Effector memory CD8-positive, alpha-beta T cell (primary cell): Measurements from ENCODE around the gene FARSB.
"Not testable (repeated sequence)": the region's sequence is repeated elsewhere in the genome, so short reads cannot be mapped to it uniquely, and the experiment has no call there.

ENCODE experiments used
- ATAC-seq: fragments of 150-1000 bp; cut with Tn5 transposase; replicated peaks from 2 replicates; pipeline ENCODE4 v1.10.0; 2021; ENCODE audit warnings: mild to moderate bottlenecking, moderate library complexity
- DNase-seq, 3 experiments: peaks; one replicate each; pipeline ENCODE4 v3.0.0; 2021
- H3K27ac Mint-ChIP-seq, 2 donors: one replicate each; pipeline ENCODE4 v1.8.0; 2022; ENCODE audit warnings: mild to moderate bottlenecking in 2 of 2, mixed read lengths in 2 of 2, moderate library complexity in 2 of 2
- H3K27me3 Mint-ChIP-seq, 2 donors: one replicate each; pipeline ENCODE4 v1.8.0; 2022; ENCODE audit warnings: mixed read lengths in 2 of 2
- H3K36me3 Mint-ChIP-seq: one replicate; pipeline ENCODE4 v1.8.0; 2022; ENCODE audit warnings: mild to moderate bottlenecking, moderate library complexity, mixed read lengths; ENCODE audit not compliant: insufficient read depth
- H3K4me1 Mint-ChIP-seq, 2 donors: one replicate each; pipeline ENCODE4 v1.8.0; 2022; ENCODE audit warnings: low read depth in 2 of 2, mixed read lengths in 2 of 2
- H3K4me3 Mint-ChIP-seq, 2 donors: one replicate each; pipeline ENCODE4 v1.8.0; 2022; ENCODE audit warnings: mild to moderate bottlenecking in 2 of 2, mixed read lengths in 2 of 2, moderate library complexity in 2 of 2
- H3K9me3 Mint-ChIP-seq, 2 donors: one replicate each; pipeline ENCODE4 v1.8.0; 2022; ENCODE audit warnings: mixed read lengths in 2 of 2

FARSB gene

DNA sequence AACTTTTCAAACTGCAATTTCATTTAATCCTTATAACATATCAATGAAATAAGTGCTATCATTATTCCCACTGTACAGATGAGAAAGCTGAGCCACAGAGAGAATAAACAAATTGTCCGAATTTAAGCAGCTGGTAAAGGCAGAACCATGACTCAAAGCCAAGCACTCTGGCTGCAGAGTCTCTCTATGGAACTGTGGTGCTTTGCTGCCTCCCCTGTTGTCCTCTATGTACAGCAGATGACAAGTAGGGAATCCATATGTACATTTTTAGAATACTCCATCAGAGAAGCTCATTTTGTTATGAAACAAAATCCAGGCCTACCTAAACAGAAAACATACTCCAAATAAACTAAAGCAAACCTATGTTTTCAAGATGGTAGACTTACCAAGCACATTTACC, 45.1 kb downstream of the FARSB start:
- peaks cover 0 to 4% of the 10 kb centered on the region in 2 donors for H3K4me1 Mint-ChIP-seq

DNA sequence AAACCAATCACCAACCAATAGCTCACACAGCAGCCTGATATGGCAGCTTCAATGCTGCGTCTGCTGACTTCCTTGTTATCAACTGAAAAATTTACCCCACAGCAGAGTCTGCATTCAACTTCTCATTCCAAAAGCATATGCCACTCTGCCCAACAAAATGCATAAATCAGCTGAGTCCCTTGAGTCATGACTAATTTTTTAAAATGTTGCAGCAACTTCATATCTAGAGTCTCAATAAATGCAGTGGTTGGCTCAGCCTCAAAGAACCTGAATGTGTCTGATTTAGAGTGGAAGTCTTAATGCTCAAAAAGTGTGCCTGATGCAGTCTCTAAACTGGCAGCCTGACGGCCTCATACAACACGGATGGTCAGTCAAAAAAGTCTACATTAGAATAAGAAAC, 46.5 kb downstream of the FARSB start:
- Mint-ChIP-seq H3K36me3 (peaks cover 22% of the 10 kb centered on the region), H3K9me3 (no peaks in the 10 kb centered on the region), H3K4me3 (no peak overlapping the region), H3K4me1 (peaks cover 0 to 4% of the 10 kb centered on the region in 2 donors), H3K27ac (no peak overlapping the region), H3K27me3 (no peaks in the 10 kb centered on the region)
- DNase-seq (no peak), ATAC-seq (no peak)

More for the DNA sequence above, 45.1 kb downstream of the FARSB start:
- Mint-ChIP-seq H3K27me3 (no peaks in the 10 kb centered on the region), H3K27ac (peak overlapping the region in 1 of 2 donors; percentile 70), H3K9me3 (no peaks in the 10 kb centered on the region), H3K36me3 (peaks cover 23% of the 10 kb centered on the region), H3K4me3 (no peak overlapping the region)
- no peak for DNase-seq
- ATAC-seq: no peak

DNA sequence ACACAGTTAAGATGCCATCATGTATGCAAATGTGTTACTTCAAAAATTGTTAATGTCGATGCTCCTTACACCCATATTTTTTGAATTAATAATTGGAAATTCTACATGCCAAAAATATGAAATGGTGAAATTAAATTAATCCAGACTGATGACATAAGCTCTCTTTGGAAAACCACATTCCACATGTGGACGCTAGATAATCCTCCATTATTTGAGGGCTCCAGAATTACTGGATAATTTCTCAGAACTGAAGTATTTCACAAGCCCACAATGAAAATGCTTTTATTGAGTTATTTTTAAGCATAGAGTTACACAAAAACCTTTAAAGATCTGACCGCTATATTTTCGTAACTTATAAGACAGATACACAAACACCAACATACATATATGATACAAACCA, 47.8 kb downstream of the FARSB start:
- no peaks in the 10 kb centered on the region for H3K27me3 Mint-ChIP-seq
- H3K27ac Mint-ChIP-seq: no peak overlapping the region
- no peaks in the 10 kb centered on the region for H3K9me3 Mint-ChIP-seq
- no peak overlapping the region for H3K4me3 Mint-ChIP-seq
- no peak for DNase-seq
- no peak for ATAC-seq
- H3K36me3 Mint-ChIP-seq: peaks cover 22% of the 10 kb centered on the region
- H3K4me1 Mint-ChIP-seq: peaks cover 0 to 4% of the 10 kb centered on the region in 2 donors

DNA sequence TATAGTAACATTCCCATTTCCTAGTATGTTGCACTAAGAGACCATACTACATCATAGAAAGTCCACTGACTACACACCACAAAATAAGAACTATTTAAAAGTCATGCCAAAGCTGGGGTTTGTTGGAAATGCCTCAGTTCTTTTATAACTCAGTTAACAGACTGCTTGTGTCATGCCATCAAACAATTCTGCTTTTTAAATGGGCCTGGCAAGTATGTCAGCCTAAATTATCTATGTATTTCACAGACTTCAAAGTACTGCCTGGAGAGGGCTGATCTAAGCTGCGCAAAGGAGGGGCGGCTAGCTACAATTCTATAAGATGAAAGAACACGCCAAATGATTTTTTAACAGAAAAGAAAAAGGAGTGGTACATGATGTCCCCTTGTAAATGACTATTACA, 49.6 kb downstream of the FARSB start:
- H3K27ac Mint-ChIP-seq: peak overlapping the region in 1 of 2 donors; percentile 17
- no peaks in the 10 kb centered on the region for H3K27me3 Mint-ChIP-seq
- no peaks in the 10 kb centered on the region for H3K9me3 Mint-ChIP-seq
- ATAC-seq (no peak), DNase-seq (no peak)
- no peak overlapping the region for H3K4me3 Mint-ChIP-seq
- H3K36me3 Mint-ChIP-seq: peaks cover 22% of the 10 kb centered on the region
- H3K4me1 Mint-ChIP-seq: peaks cover 0 to 4% of the 10 kb centered on the region in 2 donors

DNA sequence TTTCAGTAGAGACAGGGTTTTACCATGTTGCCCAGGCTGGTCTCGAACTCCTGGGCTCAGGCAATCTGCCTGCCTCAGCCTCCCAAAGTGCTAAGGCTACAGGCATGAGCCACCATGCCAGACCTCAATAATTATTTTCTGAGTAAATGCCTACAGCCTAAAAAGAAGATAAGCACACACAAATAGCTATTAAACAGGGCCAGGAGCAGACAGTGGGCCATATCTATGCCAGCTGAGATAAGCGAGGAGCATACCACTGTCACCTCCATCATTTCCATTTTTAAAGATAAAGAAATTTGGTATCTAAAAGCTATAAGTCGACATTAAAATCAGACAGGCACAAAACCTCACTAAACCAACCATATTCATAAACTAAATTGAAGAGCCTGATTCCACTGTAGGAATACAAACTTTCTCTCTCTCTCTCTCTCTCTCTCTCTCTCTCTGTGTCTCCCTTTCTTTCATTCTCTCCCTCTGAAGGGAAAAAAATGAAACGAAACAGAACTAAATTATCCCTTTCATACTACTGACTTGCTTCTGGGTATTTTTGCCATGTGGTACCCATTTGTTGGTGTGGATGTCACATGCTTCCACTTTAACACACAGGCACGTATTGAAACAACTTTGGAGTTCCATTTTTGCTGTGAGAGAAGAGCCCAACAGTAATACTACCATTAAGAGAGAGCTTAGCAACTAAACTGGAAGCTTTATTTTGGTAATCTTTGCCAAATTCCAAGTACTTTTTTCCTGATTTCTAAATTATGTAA, 51.0 kb downstream of the FARSB start:
- H3K4me3 Mint-ChIP-seq: no peak overlapping the region
- no peaks in the 10 kb centered on the region for H3K9me3 Mint-ChIP-seq
- peaks cover 1 to 6% of the 10 kb centered on the region in 2 donors for H3K4me1 Mint-ChIP-seq
- peak overlapping the region in 1 of 2 donors; percentile 19 for H3K27ac Mint-ChIP-seq
- peaks cover 22% of the 10 kb centered on the region for H3K36me3 Mint-ChIP-seq
- no peaks in the 10 kb centered on the region for H3K27me3 Mint-ChIP-seq
- DNase-seq: no peak
- ATAC-seq: no peak

DNA sequence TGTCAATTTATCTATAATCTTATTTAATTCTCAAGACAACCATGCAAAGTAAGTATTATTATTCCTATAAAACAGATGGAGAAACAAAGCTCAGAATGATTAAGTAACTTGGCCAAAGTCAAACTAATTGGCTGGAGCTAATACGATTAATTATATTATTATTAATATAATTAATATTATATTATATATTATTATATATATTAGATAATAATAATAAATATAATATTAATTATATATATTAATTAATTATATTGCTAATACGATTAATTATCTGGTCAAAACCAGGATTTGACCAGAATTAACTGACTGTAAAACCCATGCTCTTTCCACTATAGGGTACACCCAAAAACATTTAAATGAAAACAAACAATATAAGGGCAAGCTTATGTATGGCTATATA, 52.4 kb downstream of the FARSB start:
- Mint-ChIP-seq H3K27ac (peak overlapping the region in 1 of 2 donors; percentile 68), H3K36me3 (peaks cover 36% of the 10 kb centered on the region)

DNA sequence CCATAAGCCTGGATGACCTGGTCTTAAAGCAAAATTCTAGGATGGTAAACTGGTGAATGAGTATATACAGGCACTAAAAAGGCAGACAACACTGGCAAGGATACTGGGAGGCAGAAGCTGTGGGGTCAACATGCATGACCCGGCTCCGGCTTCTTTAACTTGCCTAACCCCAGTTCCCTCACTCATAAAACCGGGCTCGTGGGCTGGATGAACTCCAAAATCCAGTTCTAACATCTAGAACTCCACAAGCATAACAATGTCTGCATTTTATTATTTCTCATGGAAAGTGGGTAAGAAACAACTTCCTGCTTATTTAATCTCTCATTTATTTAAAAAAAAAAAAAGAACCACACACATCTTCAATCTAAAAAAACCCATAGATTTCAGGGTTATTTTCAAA, 57.3 kb downstream of the FARSB start:
- no peaks in the 10 kb centered on the region for H3K27me3 Mint-ChIP-seq

More for the DNA sequence above, 52.4 kb downstream of the FARSB start:
- no peaks in the 10 kb centered on the region for H3K9me3 Mint-ChIP-seq
- H3K4me1 Mint-ChIP-seq: peaks cover 1 to 6% of the 10 kb centered on the region in 2 donors
- H3K27me3 Mint-ChIP-seq: no peaks in the 10 kb centered on the region
- DNase-seq: no peak
- H3K4me3 Mint-ChIP-seq: no peak overlapping the region
- ATAC-seq: no peak

DNA sequence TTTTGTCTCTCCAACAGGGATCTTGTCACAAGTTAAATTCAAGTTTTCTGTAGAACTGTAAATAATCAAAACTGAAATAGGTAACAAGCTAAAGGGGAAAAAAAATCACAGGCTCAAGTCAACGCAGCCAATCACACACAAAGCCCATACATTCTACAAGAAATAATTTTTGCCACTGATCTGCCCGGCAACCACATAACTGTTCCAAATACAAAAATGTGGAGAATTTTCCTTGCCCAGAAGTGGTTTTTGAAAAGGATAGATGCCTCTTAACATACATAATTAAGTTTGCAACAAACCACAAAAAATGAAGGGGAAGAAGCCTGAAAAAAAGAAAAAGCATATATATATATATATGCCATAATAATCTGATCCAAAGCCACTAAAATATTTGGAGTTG, 60.3 kb downstream of the FARSB start:
- Mint-ChIP-seq H3K4me1 (peaks cover 0 to 10% of the 10 kb centered on the region in 2 donors), H3K27ac (no peak overlapping the region), H3K36me3 (peaks cover 18% of the 10 kb centered on the region), H3K27me3 (no peaks in the 10 kb centered on the region), H3K9me3 (no peaks in the 10 kb centered on the region), H3K4me3 (no peak overlapping the region)
- ATAC-seq: no peak
- DNase-seq: no peak

More for the DNA sequence above, 57.3 kb downstream of the FARSB start:
- peak overlapping the region in 1 of 2 donors; percentile 57 for H3K27ac Mint-ChIP-seq
- peaks cover 1 to 10% of the 10 kb centered on the region in 2 donors for H3K4me1 Mint-ChIP-seq
- no peak for ATAC-seq
- H3K36me3 Mint-ChIP-seq: peaks cover 28% of the 10 kb centered on the region
- H3K9me3 Mint-ChIP-seq: no peaks in the 10 kb centered on the region
- DNase-seq: no peak
- H3K4me3 Mint-ChIP-seq: no peak overlapping the region

DNA sequence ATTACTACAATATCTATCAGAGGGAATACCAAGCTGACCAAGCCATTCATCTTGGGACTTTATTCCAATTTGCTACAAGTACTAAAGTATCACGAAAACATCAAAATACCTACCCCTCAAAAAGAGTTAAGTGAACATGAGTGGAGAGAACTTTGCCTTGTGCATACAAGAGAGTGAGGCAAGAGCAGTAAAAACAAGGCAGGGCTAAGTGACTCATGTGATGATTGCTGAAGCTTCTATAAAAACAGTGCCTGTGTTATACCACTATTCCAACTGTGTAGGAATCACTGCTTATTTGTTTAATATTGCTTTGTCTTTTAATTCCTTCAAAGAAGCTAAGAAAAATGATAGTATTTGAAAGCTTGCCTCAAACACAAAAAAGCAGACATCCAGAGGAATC, 61.2 kb downstream of the FARSB start:
- Mint-ChIP-seq H3K4me3 (no peak overlapping the region), H3K9me3 (no peaks in the 10 kb centered on the region), H3K27me3 (no peaks in the 10 kb centered on the region), H3K27ac (no peak overlapping the region), H3K4me1 (peaks cover 0 to 8% of the 10 kb centered on the region in 2 donors), H3K36me3 (peaks cover 17% of the 10 kb centered on the region)
- ATAC-seq: no peak
- DNase-seq: no peak

DNA sequence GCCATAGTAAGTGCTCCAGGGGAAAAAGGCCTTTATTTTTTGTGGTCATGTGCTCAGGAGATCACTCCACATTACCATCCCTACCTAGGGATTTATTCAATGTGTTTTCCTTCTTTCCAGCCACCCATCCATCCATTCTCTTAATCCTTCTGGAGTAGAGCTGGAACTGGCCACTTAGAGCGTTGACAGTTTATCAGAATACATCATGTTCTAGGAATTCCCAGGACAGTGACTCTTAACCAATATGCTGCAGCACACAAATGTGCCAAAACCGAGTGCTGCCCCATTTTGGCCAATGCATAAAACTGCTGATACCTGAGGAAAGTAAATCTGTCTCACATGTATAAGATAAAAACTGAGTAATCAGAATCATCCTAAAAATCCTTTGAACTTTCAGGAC, 63.7 kb downstream of the FARSB start:
- Mint-ChIP-seq H3K27me3 (no peaks in the 10 kb centered on the region), H3K4me3 (no peak overlapping the region), H3K27ac (no peak overlapping the region), H3K36me3 (peaks cover 3% of the 10 kb centered on the region), H3K9me3 (no peaks in the 10 kb centered on the region), H3K4me1 (peaks cover 3 to 20% of the 10 kb centered on the region in 2 donors)
- DNase-seq (no peak), ATAC-seq (no peak)

DNA sequence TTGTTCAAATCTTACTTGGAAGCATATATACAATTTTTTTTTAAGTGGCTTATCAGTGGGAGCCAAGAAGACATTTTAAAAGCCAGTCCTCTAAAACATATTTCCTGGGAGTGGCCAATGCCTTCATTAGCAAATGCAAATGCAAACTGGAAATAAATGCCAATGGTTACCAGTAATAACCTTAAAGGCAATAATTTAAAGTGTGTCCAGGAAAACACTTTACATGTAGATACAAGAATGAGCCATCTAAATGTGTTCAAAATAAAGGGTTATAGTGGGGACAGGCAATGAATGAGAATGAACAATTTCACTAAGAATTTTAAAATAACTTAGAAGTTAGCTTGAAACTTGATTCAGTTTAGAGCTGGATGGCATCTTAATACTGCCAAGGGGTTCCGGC, 64.2 kb downstream of the FARSB start:
- ATAC-seq: no peak
- H3K36me3 Mint-ChIP-seq: peaks cover 3% of the 10 kb centered on the region
- no peaks in the 10 kb centered on the region for H3K27me3 Mint-ChIP-seq
- no peak overlapping the region for H3K4me3 Mint-ChIP-seq
- H3K27ac Mint-ChIP-seq: peak overlapping the region in 1 of 2 donors; percentile 26
- DNase-seq: no peak
- H3K4me1 Mint-ChIP-seq: peaks cover 6 to 25% of the 10 kb centered on the region in 2 donors
- no peaks in the 10 kb centered on the region for H3K9me3 Mint-ChIP-seq

DNA sequence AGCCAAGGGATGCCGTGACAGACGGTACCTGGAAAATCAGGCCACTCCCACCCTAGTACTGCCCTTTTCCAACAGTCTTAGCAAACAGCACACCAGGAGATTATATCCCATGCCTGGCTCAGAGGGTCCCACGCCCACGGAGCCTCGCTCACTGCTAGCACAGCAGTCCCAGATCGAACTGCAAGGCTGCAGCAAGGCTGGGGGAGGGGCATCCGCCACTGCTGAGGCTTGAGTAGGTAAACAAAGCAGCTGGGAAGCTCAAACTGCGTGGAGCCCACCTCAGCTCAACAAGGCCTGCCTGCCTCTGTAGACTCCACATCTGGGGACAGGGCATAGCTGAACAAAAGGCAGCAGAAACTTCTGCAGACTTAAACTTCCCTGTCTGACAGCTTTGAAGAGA, 71.3 kb downstream of the FARSB start:
- not testable (repeated sequence) for H3K27me3 Mint-ChIP-seq, H3K27ac Mint-ChIP-seq, DNase-seq, H3K36me3 Mint-ChIP-seq, H3K9me3 Mint-ChIP-seq, H3K4me3 Mint-ChIP-seq, ATAC-seq
- H3K4me1 Mint-ChIP-seq: peaks cover 6 to 25% of the 10 kb centered on the region in 2 donors

DNA sequence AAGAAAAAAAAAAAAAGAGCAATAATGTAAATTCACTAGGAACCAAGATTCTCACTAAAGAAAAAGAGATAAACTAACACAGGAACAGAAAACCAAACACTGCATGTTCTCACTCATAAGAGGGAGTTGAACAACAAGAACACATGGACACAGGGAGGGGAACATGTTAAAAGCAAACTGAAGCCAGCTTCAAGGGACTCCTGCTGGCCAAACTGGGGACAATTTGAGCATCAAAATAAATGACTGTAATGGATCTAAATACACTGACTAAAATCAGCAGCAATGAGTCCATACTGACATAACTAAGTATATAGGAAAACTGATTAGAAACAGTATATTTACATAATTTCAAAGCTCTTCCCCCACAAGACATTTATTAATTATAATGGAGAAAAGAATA, 73.0 kb downstream of the FARSB start:
- no peak overlapping the region for H3K27ac Mint-ChIP-seq
- H3K36me3 Mint-ChIP-seq: no peaks in the 10 kb centered on the region
- no peaks in the 10 kb centered on the region for H3K9me3 Mint-ChIP-seq
- peaks cover 6 to 15% of the 10 kb centered on the region in 2 donors for H3K4me1 Mint-ChIP-seq
- DNase-seq (no peak), ATAC-seq (no peak)
- no peaks in the 10 kb centered on the region for H3K27me3 Mint-ChIP-seq
- H3K4me3 Mint-ChIP-seq: no peak overlapping the region

DNA sequence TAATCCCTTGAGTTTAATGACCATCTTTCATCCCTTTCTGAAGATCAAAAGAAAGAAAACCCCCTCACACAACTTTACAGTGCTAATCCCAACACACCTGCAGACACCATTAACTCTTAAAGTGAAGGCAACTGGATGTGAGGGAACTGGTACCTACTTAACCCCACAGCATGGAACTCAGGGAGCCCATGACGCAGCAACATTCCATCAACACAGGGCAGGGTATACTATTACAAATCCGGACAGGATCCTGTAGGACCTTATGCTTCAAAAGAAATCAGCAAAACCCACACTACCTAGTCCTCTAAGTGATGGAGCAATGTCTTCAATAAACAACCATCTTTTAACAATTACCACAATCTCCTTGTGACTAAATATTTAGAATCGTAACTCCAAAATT, 78.6 kb downstream of the FARSB start:
- no peak for ATAC-seq
- no peak overlapping the region for H3K27ac Mint-ChIP-seq
- no peaks in the 10 kb centered on the region for H3K4me1 Mint-ChIP-seq
- no peaks in the 10 kb centered on the region for H3K9me3 Mint-ChIP-seq
- H3K36me3 Mint-ChIP-seq: peaks cover 11% of the 10 kb centered on the region
- no peaks in the 10 kb centered on the region for H3K27me3 Mint-ChIP-seq
- no peak for DNase-seq
- no peak overlapping the region for H3K4me3 Mint-ChIP-seq
